H1 (cell line): Measurements from ENCODE around the gene BCL3. TPM values are rescaled to one million over a fixed set of nuclear protein-coding genes. Genes with fewer than 3 reads are reported as not detected.

ENCODE experiments used
- CTCF ChIA-PET: fragments of 300-600 bp; sonication (Branson Sonifier 250); formaldehyde crosslinking; loops from one replicate; lab custom pipeline; 2021; ENCODE audit not compliant: partially characterized antibody; lab: Charles Lee
- POLR2A ChIA-PET: fragments of 300-600 bp; sonication (Branson Sonifier 250); formaldehyde crosslinking; loops from one replicate; lab custom pipeline; 2021; ENCODE audit warnings: inconsistent platforms; ENCODE audit not compliant: partially characterized antibody; lab: Charles Lee
- DNase-seq, 2 experiments: peaks; one replicate each; pipeline versions ENCODE4 v3.0.0 to v3.0.0-alpha.2; 2010 to 2022; ENCODE audit warnings: low spot score in 2 of 2, low read depth in 1 of 2, mixed read lengths in 1 of 2
- FAIRE-seq: peaks from 2 replicates; lab custom pipeline; 2011; peaks lifted over from hg19 to GRCh38; lab: Jason Lieb, UNC
- H2AFZ ChIP-seq: 2 replicates; pipeline ENCODE4 v1.8.1; 2012; ENCODE audit warnings: low read length, inconsistent platforms
- H2AK5ac ChIP-seq: 2 replicates; pipeline ENCODE4 v1.6.1; 2013; ENCODE audit warnings: low read depth, low read length
- H2BK120ac ChIP-seq: replicated peaks from 2 replicates; pipeline ENCODE3; 2013; ENCODE audit warnings: low read depth, low read length, inconsistent platforms
- H2BK12ac ChIP-seq: 2 replicates; pipeline ENCODE4 v1.6.1; 2013; ENCODE audit warnings: low read depth, low read length
- H2BK15ac ChIP-seq: 2 replicates; pipeline ENCODE4 v1.6.1; 2013; ENCODE audit warnings: low read length
- H2BK20ac ChIP-seq: 2 replicates; pipeline ENCODE4 v1.6.1; 2013; ENCODE audit warnings: low read length
- H2BK5ac ChIP-seq: 2 replicates; pipeline ENCODE4 v1.6.1; 2013; ENCODE audit warnings: low read depth, low read length
- H3K14ac ChIP-seq: 2 replicates; pipeline ENCODE4 v1.6.1; 2013; ENCODE audit warnings: inconsistent platforms; ENCODE audit not compliant: insufficient read length
- H3K18ac ChIP-seq: 2 replicates; pipeline ENCODE4 v1.6.1; 2013; ENCODE audit warnings: low read length; ENCODE audit errors: extremely low read depth
- H3K23ac ChIP-seq: 2 replicates; pipeline ENCODE4 v1.6.1; 2013; ENCODE audit warnings: inconsistent platforms; ENCODE audit not compliant: insufficient read length
- H3K23me2 ChIP-seq: 2 replicates; pipeline ENCODE4 v1.6.1; 2013; ENCODE audit warnings: low read depth, low read length
- H3K27ac ChIP-seq: 2 replicates; pipeline ENCODE4 v1.6.1; 2011; ENCODE audit warnings: low read depth, low read length, inconsistent platforms
- H3K27me3 ChIP-seq, 4 experiments: replicated peaks in 1 of 4; 1 replicate in 1 of 4; 2 replicates in 3 of 4; pipeline versions ENCODE4 v1.6.1 to v1.8.1; 2011 to 2013; ENCODE audit warnings: low read length in 3 of 4, mild to moderate bottlenecking in 3 of 4, inconsistent platforms in 2 of 4, mixed read lengths in 2 of 4, moderate library complexity in 1 of 4; ENCODE audit not compliant: control insufficient read depth in 3 of 4, insufficient read depth in 3 of 4; ENCODE audit errors: extremely low read depth in 1 of 4
- H3K36me3 ChIP-seq, 4 experiments: 2 replicates each; pipeline versions ENCODE4 v1.6.1 to v1.8.1; 2011 to 2013; ENCODE audit warnings: mild to moderate bottlenecking in 4 of 4, low read length in 3 of 4, moderate library complexity in 2 of 4, control low read depth in 1 of 4, inconsistent platforms in 1 of 4; ENCODE audit not compliant: insufficient read depth in 4 of 4, control insufficient read depth in 2 of 4
- H3K4ac ChIP-seq: replicated peaks from 2 replicates; pipeline ENCODE3; 2013; ENCODE audit warnings: low read length, low read depth, mixed read lengths, inconsistent platforms; ENCODE audit not compliant: insufficient read length
- H3K4me1 ChIP-seq, 4 experiments: replicated peaks in 1 of 4; 1 replicate in 1 of 4; 2 replicates in 3 of 4; pipeline versions ENCODE4 v1.6.1 to v1.8.1; 2011 to 2013; ENCODE audit warnings: low read length in 3 of 4, inconsistent platforms in 2 of 4, mixed read lengths in 1 of 4; ENCODE audit not compliant: insufficient read depth in 4 of 4, control insufficient read depth in 3 of 4
- H3K4me2 ChIP-seq, 2 experiments: 2 replicates each; pipeline versions ENCODE4 v1.6.1 to v1.8.1; 2011 to 2013; ENCODE audit warnings: low read depth in 2 of 2, low read length in 2 of 2, control low read depth in 1 of 2, inconsistent platforms in 1 of 2, mild to moderate bottlenecking in 1 of 2; ENCODE audit not compliant: insufficient read depth in 1 of 2
- H3K4me3 ChIP-seq, 4 experiments: fragments of 200-600, 300-600 bp in 1 of 4; sonication (generic), shearing (Covaris generic), sonication (Bioruptor Twin) in 1 of 4; 2 replicates each; pipeline versions ENCODE4 v1.5.1 to v1.8.1; 2011 to 2016; ENCODE audit warnings: low read length in 4 of 4, low read depth in 3 of 4, control low read depth in 2 of 4, inconsistent platforms in 2 of 4, mild to moderate bottlenecking in 2 of 4, mixed read lengths in 1 of 4, moderate library complexity in 1 of 4; ENCODE audit not compliant: insufficient read depth in 2 of 4; ENCODE audit errors: extremely low read depth in 1 of 4
- H3K56ac ChIP-seq: replicated peaks from 2 replicates; pipeline ENCODE3; 2013; ENCODE audit warnings: low read depth, mild to moderate bottlenecking, mixed read lengths, low read length, inconsistent platforms; ENCODE audit not compliant: insufficient read length
- H3K79me1 ChIP-seq: 2 replicates; pipeline ENCODE4 v1.6.1; 2013; ENCODE audit warnings: low read depth, low read length, control low read depth
- H3K79me2 ChIP-seq, 2 experiments: 2 replicates each; pipeline versions ENCODE4 v1.6.1 to v1.8.1; 2012 to 2013; ENCODE audit warnings: low read length in 2 of 2, mild to moderate bottlenecking in 2 of 2, inconsistent platforms in 1 of 2; ENCODE audit not compliant: insufficient read depth in 2 of 2, control insufficient read depth in 1 of 2
- H3K9ac ChIP-seq, 4 experiments: replicated peaks in 1 of 4; 1 replicate in 1 of 4; 2 replicates in 3 of 4; pipeline versions ENCODE4 v1.6.1 to v1.8.1; 2011 to 2013; ENCODE audit warnings: low read depth in 3 of 4, low read length in 3 of 4, control low read depth in 2 of 4, mild to moderate bottlenecking in 2 of 4, moderate library complexity in 2 of 4, inconsistent platforms in 1 of 4; ENCODE audit errors: extremely low read depth in 1 of 4
- H3K9me3 ChIP-seq, 2 experiments: 2 replicates each; pipeline versions ENCODE4 v1.6.1 to v1.8.1; 2012 to 2013; ENCODE audit warnings: mild to moderate bottlenecking in 2 of 2, moderate library complexity in 2 of 2, control low read depth in 1 of 2, inconsistent platforms in 1 of 2, low read depth in 1 of 2, low read length in 1 of 2, mixed read lengths in 1 of 2; ENCODE audit not compliant: insufficient read depth in 2 of 2
- H4K20me1 ChIP-seq, 2 experiments: replicated peaks in 1 of 2; 2 replicates each; pipeline versions ENCODE3 to v1.8.1; 2011 to 2013; ENCODE audit warnings: inconsistent platforms in 2 of 2, low read length in 2 of 2, mild to moderate bottlenecking in 1 of 2; ENCODE audit not compliant: insufficient read depth in 2 of 2, control insufficient read depth in 1 of 2
- H4K5ac ChIP-seq: 2 replicates; pipeline ENCODE4 v1.6.1; 2013; ENCODE audit warnings: low read length, low read depth, mixed read lengths, inconsistent platforms; ENCODE audit not compliant: insufficient read length
- H4K8ac ChIP-seq: 2 replicates; pipeline ENCODE4 v1.8.0; 2013; ENCODE audit warnings: mild to moderate bottlenecking, moderate library complexity, low read length, inconsistent platforms; ENCODE audit not compliant: insufficient read depth; ENCODE audit errors: extremely low read depth
- H4K91ac ChIP-seq: replicated peaks from 2 replicates; pipeline ENCODE3; 2013; ENCODE audit warnings: low read length, mixed read lengths, inconsistent platforms; ENCODE audit not compliant: insufficient read length
- CBX5 ChIP-seq: fragments of 300-800, 300-1000 bp; sonication (generic); IDR thresholded peaks from 2 replicates; pipeline ENCODE4 v1.7.1; 2016; ENCODE audit warnings: antibody characterized with exemption, low read length, low read depth
- CHD2 ChIP-seq: IDR thresholded peaks from 2 replicates; pipeline ENCODE4 v1.6.1; 2012; ENCODE audit warnings: low read length, improper control_type of control experiment
- EGR1 ChIP-seq: IDR thresholded peaks from 2 replicates; pipeline ENCODE4 v1.6.1; 2011; ENCODE audit warnings: low read depth, low read length, borderline replicate concordance
- EP300 ChIP-seq, 2 experiments: IDR thresholded peaks; 1 replicate in 1 of 2; 2 replicates in 1 of 2; pipeline ENCODE4 v1.6.1; 2011 to 2012; ENCODE audit warnings: low read depth in 2 of 2, low read length in 2 of 2, mild to moderate bottlenecking in 2 of 2, borderline replicate concordance in 1 of 2, inconsistent platforms in 1 of 2, moderate library complexity in 1 of 2
- JUN ChIP-seq: IDR thresholded peaks from 2 replicates; pipeline ENCODE4 v1.6.1; 2011; ENCODE audit warnings: low read depth, mild to moderate bottlenecking, improper control_type of control experiment, low read length
- MAX ChIP-seq: IDR thresholded peaks from 2 replicates; pipeline ENCODE4 v1.6.1; 2012; ENCODE audit warnings: inconsistent platforms
- POLR2A ChIP-seq, 2 experiments: IDR thresholded peaks; 1 replicate in 1 of 2; 2 replicates in 1 of 2; pipeline ENCODE4 v1.6.1; 2011; ENCODE audit warnings: low read depth in 2 of 2, low read length in 2 of 2, mild to moderate bottlenecking in 2 of 2; ENCODE audit errors: control extremely low read depth in 1 of 2
- POLR2AphosphoS5 ChIP-seq: IDR thresholded peaks from 2 replicates; pipeline ENCODE4 v1.6.1; 2011; ENCODE audit warnings: low read depth, low read length
- RXRA ChIP-seq: IDR thresholded peaks from 2 replicates; pipeline ENCODE4 v1.6.1; 2011; ENCODE audit warnings: low read depth, mild to moderate bottlenecking, low read length, moderate library complexity; ENCODE audit not compliant: insufficient read depth
- SAP30 ChIP-seq: fragments of 300-600 bp; sonication (generic); IDR thresholded peaks from 2 replicates; pipeline ENCODE4 v1.7.1; 2012; ENCODE audit warnings: low read length, moderate library complexity, mild to moderate bottlenecking, inconsistent platforms; ENCODE audit not compliant: insufficient read depth, insufficient replicate concordance
- SIRT6 ChIP-seq: IDR thresholded peaks from one replicate; pipeline ENCODE4 v1.7.1; 2012; ENCODE audit warnings: low read length, inconsistent platforms
- SIX5 ChIP-seq: IDR thresholded peaks from 2 replicates; pipeline ENCODE4 v1.6.1; 2011; ENCODE audit warnings: mild to moderate bottlenecking, low read depth, low read length
- TBP ChIP-seq: IDR thresholded peaks from 2 replicates; pipeline ENCODE4 v1.6.1; 2011; ENCODE audit warnings: low read depth, low read length, improper control_type of control experiment
- TCF12 ChIP-seq: IDR thresholded peaks from 2 replicates; pipeline ENCODE4 v1.6.1; 2011; ENCODE audit warnings: low read depth, mild to moderate bottlenecking, low read length
- WGBS, 2 experiments: shearing (Covaris generic) in 1 of 2; methylation state at CpG; one replicate each; pipeline versions ENCODE4 v1.1.6 to v1.1.7; 2013 to 2015; ENCODE audit warnings: low lambda C conversion rate in 2 of 2, mixed read lengths in 2 of 2, inconsistent platforms in 1 of 2, low coverage in 1 of 2, missing lambda C conversion rate in 1 of 2; ENCODE audit not compliant: insufficient replicate concordance in 2 of 2, insufficient coverage in 1 of 2, insufficient read length in 1 of 2; ENCODE audit errors: extremely low coverage in 1 of 2, missing lambda C conversion rate in 1 of 2; 5-methylcytosine and 5-hydroxymethylcytosine counted together
- polyA plus RNA-seq, 7 experiments: library from polyadenylated mRNA; depleted of rRNA in 3 of 7; stranded (reverse) in 5 of 7; unstranded in 2 of 7; fragments of >200 nt in 5 of 7; fragments of 200-250 nt in 2 of 7; gene quantifications; 1 replicate in 5 of 7; 2 replicates in 1 of 7; 4 replicates in 1 of 7; pipeline versions ENCODE4 v1.2.1 to v1.2.3, GENCODE V29; 2011 to 2013; ENCODE audit warnings: missing spikeins in 2 of 7, mixed read lengths in 2 of 7
- total RNA-seq: library from RNA; stranded (reverse); fragmentation: NEBNext Ultra II Directional; extraction: Animal tissue kit (Norgen Biotek cat#: 25700); gene quantifications from 2 replicates; pipeline ENCODE4 v1.2.1, GENCODE V29; 2021

Gene BCL3
- total and polyA plus RNA-seq, 2 of the 8 experiments (the other 6 are each of a cell fraction or from before 2014, with no cell fraction given) = 0.88 to 2.4 TPM

GRCh38 chr19:44749994-44750393 lies 1.5 kb downstream of the BCL3 start:
- Histone ChIP-seq H4K91ac (no peak overlapping the region), H2BK5ac (no peak overlapping the region), H3K4me1 (peaks cover 6 to 22% (median 9%) of the 10 kb centered on the region in 4 experiments), H4K8ac (no peak overlapping the region), H3K14ac (no peak overlapping the region), H3K23ac (no peak overlapping the region), H3K4ac (no peak overlapping the region), H3K79me1 (no peaks in the 10 kb centered on the region), H2AFZ (no peak overlapping the region), H2BK12ac (no peak overlapping the region), H3K79me2 (no peaks in the 10 kb centered on the region), H3K9me3 (no peaks in the 10 kb centered on the region), H3K27me3 (peaks cover 23 to 81% (median 61%) of the 10 kb centered on the region in 4 experiments), H2BK15ac (no peak overlapping the region), H4K5ac (no peak overlapping the region), H3K27ac (no peak overlapping the region), H3K18ac (no peak overlapping the region), H2AK5ac (no peak overlapping the region), H2BK120ac (no peak overlapping the region), H3K56ac (no peak overlapping the region), H3K23me2 (peaks cover 24% of the 10 kb centered on the region), H2BK20ac (no peak overlapping the region), H3K36me3 (no peaks in the 10 kb centered on the region), H3K9ac (no peak overlapping the region), H3K4me3 (no peak overlapping the region), H3K4me2 (no peak overlapping the region), H4K20me1 (peaks cover 0 to 3% of the 10 kb centered on the region in 2 experiments)
- FAIRE-seq = no peak
- ChIA-PET POLR2A (no interaction called here), CTCF (interaction anchor here (1.1 to 2.8 kb wide), 4 partner anchors 10 to 94 kb away, joined by 3 to 14 read pairs (median 8); no protein-coding TSS in a partner anchor)
- 91% methylated on average over 10 of the region's 10 CpGs; no CpG with 5 or more reads in 1 of the 2 experiments for WGBS, 2 experiments
- DNase-seq = no peak
- no peak for TF ChIP-seq SIRT6
- TF ChIP-seq JUN = no peak
- no peak for TF ChIP-seq TCF12
- no peak for TF ChIP-seq TBP
- no peak for TF ChIP-seq POLR2A (IDR thresholded peaks at IDR 0.05; ENCODE audit: control extremely low read depth in 1 of 2, low read depth in 2 of 2, low read length in 2 of 2)
- no peak for TF ChIP-seq MAX
- no peak for TF ChIP-seq CHD2
- TF ChIP-seq CBX5 = no peak
- TF ChIP-seq SAP30 = no peak
- no peak for TF ChIP-seq RXRA
- TF ChIP-seq EP300 (IDR thresholded peaks at IDR 0.05; ENCODE audit: borderline replicate concordance in 1 of 2, low read depth in 2 of 2, low read length in 2 of 2) = no peak
- TF ChIP-seq SIX5 = no peak
- TF ChIP-seq EGR1 = no peak
- no peak for TF ChIP-seq POLR2AphosphoS5
